Activated gamma-delta T cell treated with Interleukin-2 at 50 U/mL for 16 hours (primary cell): ENCODE data around the gene ZC2HC1C.
"Not testable (repeated sequence)": the region's sequence is repeated elsewhere in the genome, so short reads cannot be mapped to it uniquely, and the experiment has no call there.

ENCODE experiments used
- DNase-seq: peaks from one replicate; pipeline ENCODE4 v3.0.0-alpha.2; 2020

ZC2HC1C gene

GRCh38 chr14:75054421-75054820, 15.0 kb upstream of the ZC2HC1C start:
- no peak for DNase-seq

DNA sequence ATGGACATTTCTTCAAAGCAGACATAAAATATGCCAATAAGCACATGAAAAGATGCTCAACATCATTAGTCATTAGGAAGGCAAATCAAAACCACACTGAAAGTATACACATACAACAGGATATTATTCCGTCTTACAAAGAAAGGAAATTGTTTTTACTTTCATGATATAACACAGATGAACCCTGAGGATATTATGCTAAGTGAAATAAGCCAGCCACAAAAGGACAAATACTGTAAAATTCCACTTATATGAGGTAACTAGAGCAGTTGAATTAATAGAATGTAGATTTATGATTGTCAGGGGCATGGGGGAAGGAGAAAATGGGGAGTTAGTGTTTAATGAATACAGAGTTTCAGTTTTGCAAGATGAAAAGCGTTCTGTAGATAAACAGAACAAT, 9.8 kb upstream of the ZC2HC1C start:
- DNase-seq: no peak

DNA sequence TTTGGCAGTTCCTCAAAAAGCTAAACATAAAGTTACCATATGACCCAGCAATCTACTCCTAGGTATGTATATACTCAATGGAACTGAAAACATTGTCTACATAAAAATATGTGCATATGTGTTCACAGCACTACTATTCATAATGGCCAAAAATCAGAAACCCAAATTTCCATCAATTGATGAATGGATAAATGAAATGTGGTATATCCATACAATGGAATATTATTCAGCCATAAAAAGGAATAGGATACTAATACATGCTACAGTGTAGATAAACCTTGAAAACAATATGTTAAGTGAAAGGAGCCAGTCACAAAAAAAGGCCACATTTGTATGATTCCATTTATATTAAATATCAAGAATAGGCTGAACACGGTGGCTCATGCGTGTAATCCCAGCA, 9.0 kb upstream of the ZC2HC1C start:
- no peak for DNase-seq

DNA sequence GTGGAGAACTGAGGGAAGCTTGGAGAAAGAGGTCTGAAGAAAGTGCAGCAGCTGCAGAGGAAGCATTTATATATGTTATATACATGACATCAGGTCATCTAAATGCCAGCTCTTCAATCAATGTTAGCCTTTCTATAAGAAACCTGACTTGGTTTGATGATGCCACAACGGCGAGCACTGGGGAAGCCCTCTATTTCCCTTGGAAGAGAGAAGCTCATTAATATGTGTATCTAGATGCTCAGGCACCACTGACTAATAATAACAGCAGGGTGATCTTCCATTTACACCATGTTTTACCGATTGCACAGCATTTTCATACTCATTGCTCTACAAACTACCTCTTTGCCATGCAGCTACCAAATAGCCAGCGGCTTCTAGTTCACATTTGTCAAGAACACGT, 6.4 kb upstream of the ZC2HC1C start:
- DNase-seq: no peak

DNA sequence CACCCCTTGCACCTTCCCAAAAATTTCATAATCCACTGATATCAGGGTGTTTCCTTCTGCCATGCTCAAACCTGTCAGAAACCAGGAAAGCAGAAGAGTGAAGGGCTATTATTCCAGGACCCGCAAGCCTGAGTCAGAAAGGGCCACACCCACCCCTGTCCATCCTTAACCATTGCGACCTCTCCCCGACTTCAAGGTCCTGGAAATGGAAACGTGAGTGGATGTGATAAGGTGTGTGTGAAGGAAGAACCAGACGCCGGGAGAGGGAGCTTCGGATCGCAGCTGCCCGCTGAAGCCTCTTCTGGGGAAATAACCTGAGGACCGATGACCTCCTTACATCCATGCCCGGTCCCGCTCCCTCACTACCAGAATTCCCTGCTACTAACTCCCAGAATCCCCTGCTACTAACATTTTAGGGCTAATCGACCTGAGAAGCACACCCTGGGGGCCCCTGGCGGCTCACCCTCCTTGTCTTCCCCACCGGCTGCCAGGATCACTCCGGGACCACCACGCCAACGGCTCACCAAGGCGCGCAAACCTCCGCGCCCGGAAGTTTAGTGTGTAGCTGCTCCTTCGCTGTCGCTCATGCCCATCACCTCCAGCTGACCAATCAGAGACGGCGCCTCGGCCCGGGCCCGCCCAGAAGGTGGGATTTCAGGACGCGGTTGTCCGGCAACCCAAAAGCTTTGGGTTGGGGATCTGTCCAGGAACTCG, 5.8 kb upstream of the ZC2HC1C start, which contains the start of gene ACYP1:
ACYP1 (minus strand) TSS at position 534 of the 714 bp plus-strand sequence; CDS start at position 63, 471 bp downstream.
- peak; percentile 89 for DNase-seq

GRCh38 chr14:75064205-75064567, 5.3 kb upstream of the ZC2HC1C start:
- DNase-seq: no peak

GRCh38 chr14:75066691-75067090, 2.8 kb upstream of the ZC2HC1C start:
- DNase-seq: no peak

DNA sequence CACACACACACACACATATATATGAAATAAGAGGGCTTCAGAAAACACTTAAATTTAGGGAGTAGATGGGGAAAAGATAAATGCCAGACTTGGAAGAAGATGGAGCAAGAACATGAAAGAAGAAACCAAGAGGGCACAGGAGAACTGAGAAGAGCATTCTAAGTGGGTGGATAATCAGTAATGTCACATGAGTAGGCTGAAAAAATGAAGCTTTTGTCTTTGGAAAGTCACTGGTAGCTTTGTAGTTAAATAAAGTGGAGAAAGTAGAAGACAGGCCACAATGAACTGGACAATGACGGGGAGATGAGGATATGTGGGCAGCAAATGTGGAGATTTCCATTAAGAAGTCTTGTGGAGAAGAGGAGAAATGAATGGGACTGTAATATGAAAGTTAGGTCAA, 2.2 kb upstream of the ZC2HC1C start:
- no peak for DNase-seq

DNA sequence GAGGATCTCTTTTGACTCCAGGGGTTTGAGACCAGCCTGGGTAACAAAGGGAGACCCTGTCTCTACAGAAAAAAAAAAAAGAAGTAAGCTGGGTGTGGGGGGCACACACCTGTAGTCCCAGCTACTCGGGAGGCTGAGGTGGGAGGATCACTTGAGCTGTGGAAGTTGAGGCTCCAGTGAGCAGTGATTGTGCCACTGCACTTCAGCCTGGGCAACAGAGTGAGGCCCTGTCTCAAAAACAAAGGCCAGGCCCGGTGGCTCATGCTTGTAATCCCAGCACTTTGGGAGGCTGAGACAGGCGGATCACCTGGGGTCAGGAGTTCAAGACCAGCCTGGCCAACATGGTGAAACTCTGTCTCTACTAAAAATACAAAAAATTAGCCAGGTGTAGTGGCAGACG, 1.7 kb upstream of the ZC2HC1C start:
- not testable (repeated sequence) for DNase-seq

GRCh38 chr14:75068294-75069120, 934 bp upstream of the ZC2HC1C start:
- no peak for DNase-seq

DNA sequence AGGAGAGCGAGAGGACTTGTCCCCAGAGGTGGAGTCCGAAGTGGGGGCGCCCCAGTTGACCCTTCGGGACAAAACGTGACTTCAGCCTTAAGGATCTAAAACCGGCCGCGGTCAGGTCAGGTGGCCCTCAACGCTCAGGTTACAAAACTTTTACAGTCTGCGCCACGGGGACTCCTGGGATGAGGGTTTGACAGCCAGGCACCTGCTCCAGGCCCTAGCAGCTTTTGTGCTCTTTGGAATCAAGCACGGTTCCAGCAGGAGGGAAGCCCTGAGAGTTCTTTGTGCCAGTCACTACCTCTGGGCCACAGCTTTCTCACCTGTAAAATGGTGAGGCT, 337 bp downstream of the ZC2HC1C start:
- no peak for DNase-seq

DNA sequence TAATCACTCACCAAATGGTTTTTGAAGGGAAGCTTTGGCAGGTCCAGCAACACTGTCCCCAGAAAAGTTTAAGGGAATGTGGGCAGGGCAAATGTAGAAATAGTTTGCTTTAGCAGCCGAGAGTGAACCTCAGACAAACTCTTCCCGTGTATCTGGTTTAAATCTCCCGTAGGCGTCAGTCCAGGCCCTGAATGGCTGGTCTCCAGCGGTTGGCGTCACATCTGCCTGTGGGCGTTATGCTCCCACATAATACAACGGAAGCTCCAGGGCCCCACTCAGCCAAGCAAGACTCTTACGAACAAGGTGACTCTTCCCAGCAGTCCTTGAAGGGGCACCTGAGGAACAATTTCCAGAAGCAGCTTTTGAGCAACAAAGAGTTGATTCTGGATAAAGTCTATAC, 942 bp downstream of the ZC2HC1C start:
- no peak for DNase-seq

GRCh38 chr14:75077794-75078193, 8.4 kb downstream of the ZC2HC1C start:
- no peak for DNase-seq

DNA sequence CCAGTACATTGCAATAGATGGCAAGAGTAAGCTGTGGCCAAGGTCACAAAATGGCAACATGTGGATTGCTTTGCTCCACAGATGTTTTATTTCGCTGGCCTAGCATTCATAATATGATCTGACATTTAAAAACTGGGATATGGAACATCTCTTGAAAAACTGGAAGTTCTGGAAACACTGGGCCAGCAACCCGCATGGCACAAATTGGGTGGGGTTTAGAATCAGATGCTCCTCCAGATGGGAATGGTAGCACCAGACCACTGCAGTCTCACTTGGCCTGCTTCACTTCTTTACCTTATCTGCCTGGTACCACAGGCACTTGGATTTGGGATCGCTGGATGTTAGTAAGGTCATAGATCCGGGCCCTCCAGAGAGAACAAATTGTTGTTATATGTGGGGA, 10.1 kb downstream of the ZC2HC1C start:
- DNase-seq: no peak

DNA sequence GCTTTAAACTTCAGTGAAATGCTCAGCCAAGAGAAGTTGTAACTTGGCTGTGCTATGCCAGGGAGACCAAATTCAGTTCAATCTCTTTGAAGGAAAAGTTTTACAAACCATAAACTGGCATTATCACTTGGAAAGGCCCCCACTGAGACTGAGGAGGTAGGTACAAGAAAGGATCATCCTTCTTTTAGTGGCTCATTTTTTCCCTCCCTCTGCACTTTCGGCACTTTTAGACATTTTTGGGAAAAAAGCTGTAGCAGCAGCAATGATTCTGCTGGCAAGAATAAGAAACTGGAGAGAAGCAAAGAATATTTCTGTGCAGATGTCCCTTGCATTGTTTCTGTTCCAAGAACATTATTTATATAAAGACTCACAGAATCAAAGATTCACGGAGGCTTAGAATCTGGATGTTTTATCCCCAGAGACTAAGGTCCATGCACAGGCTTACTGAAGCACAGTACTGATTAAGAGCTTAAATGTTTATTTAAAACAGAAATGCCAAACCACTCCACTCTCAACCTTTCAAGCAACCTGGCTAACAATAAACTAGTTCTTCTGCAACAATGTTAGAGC, 12.3 kb downstream of the ZC2HC1C start:
- DNase-seq: no peak

DNA sequence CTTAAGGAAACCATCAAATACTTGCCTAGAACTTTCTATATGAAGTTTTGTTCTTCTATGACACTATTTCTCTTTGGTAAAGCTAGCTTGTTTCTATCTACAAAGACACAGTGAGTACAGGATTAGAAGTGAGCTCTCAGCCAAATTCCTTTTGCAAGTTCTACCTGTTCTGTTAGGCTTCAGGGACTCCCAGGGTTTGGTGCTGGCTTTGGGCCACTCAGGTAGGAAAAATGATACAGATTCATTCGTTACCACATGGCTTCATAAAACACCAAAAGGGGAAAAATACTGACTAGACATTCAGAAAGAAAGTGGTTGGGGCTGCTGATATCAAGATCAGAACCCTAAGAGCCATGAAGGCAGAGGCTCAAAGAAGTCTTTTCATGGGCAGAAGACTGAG, 13.8 kb downstream of the ZC2HC1C start:
- no peak for DNase-seq

DNA sequence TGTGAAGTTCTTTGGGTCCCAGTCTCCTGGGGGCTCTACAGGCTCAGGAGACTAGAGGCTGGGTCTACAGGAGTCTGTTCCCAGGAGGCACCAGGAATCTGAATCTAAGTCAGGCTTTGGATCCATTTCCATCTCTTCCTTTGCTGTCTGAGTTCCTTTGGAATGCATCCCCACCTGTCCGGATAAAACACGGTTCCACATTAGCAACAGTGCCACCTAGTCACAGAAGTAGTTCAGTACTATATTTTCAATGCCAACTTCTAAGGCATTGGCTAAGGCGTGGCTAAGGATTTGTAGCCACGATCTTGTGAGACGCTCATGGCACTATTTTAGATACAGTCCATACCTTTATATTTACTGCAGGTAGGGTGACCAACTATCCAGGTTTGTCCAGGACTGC, 15.1 kb downstream of the ZC2HC1C start:
- no peak for DNase-seq

GRCh38 chr14:75088153-75088552, 18.7 kb downstream of the ZC2HC1C start:
- no peak for DNase-seq

DNA sequence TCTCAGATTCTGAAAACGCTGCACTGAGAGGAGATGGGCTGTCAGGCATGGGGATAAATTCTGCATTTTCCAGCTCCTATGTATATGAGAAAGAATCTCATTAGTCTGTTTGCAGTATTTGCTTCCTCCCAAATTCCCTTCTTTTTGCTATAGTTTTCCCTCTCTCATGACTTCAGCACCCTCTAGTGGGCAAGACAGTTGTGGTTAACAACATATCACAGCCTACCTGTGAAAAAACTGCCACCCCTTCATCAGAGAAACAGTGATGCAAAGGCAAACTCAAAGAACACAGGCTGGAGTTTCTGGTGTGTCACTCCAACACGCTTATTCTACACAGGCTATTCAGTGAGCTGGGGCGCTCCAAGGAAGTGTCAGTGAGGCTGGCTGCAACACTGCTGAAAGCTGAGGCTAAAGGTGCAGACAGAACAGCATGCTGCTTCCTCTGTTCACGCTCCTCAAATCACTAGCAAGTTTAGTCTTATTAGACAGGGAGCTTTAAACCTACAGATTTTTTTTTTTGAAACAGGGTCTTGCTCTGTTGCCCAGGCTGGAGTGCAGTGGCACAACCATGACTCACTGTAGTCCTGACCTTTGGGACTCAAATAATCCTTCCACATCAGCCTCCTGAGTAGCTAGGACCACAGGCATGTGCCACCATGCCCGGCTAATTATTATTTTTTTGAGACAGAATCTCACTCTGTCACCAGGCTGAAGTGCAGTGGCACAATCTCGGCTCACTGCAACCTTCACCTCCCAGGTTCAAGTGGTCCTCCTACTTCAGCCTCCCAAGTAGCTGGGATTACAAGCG, 19.3 kb downstream of the ZC2HC1C start:
- peak; percentile 30 for DNase-seq

- no peak for DNase-seq
Observed at GRCh38 chr14:75090353-75090752, 20.9 kb downstream of the ZC2HC1C start.

- DNase-seq: no peak
Observed at GRCh38 chr14:75091251-75091650, 21.8 kb downstream of the ZC2HC1C start.

- DNase-seq: no peak
Observed at GRCh38 chr14:75092698-75093097, 23.3 kb downstream of the ZC2HC1C start.

DNA sequence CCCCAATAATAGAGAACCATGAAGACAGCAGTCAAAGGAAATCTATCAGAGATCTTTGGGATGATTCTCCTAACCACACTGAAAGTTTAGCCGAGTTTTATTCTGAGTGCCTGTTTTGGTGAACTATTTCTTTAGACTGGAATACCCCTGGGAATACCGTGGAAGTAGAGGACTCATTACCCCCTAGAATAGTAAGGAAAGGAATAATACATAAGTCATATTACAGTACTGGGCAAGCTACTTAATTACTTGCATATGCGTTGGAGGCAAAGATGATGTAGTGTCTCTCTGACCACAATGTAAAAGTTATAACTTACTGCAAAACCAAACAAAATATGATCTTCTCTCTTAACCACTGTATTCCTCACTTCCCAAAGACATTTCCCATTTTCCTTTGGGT, 25.5 kb downstream of the ZC2HC1C start:
- DNase-seq: no peak
